HG03159 (cell line): ENCODE data around the gene ADGRL1.
"Not testable (repeated sequence)": the region's sequence is repeated elsewhere in the genome, so short reads cannot be mapped to it uniquely, and the experiment has no call there.

ENCODE experiments used
- ATAC-seq: cut with Tn5 transposase; IDR thresholded peaks from one replicate; pipeline ENCODE4 v1.9.1; 2021; ENCODE audit warnings: mild to moderate bottlenecking, moderate library complexity; ENCODE audit not compliant: unreplicated experiment

The ADGRL1 gene

DNA sequence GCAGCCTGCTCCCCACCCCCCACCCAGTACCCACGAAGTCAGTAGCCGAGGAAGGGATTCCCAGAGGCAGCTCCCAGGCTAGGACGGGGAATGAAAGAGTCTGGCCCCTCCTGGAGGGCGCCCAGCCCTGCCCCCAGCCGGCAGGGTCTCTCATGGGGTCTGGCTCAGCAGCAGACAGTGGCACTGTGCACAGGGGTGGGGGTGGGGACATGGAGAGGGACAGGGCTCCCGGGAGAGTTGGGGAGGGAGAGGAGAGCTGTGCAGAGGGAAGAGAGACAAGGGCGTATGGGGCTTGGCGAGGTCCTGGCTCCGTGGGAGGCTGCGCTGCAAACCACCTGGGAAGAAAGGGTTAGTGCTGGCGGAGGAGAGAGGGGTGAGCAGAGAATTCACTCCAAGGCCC lies 41.9 kb downstream of the ADGRL1 start:
- no peak for ATAC-seq

DNA sequence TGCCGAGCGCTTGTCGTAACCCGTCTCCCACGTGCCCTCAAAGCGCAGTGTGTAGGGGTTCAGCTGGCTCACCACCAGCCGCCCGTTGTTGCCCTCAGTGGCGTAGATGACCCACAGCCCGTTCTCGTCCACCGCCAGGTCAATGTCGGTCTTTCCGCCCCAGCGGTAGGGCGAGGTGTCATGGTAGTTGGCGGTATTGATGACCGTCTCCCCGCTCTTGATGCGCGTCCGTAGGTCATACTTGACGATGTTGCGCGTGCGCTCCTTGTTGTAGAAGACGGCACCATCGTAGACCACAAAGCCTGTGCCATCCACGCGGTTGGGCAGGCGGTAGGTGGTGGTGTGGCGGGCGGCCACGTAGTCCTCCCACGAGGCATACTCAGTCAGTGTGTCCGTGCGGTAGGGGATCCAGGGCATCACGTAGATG lies 43.1 kb downstream of the ADGRL1 start:
- no peak for ATAC-seq

DNA sequence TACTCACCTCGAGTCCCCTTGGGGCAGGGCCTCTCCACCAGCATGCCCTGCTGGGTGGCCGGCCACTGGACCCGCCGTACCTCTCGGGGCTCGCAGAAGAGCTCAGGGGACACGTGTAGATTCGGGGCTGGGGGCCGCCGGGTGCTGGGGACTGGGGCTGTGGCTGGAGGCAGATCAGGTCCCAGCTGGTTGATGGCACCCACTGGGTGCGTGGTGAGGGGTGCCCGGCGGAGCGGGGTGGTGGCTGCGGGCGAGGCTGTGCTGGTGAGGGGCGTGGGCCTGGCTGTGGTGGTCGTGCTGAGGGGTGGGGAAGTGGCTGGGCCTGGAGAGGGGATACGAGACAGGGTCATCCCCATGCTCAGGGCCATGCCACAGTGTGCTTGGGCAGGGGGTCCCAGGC lies 44.7 kb downstream of the ADGRL1 start:
- ATAC-seq, result no peak

DNA sequence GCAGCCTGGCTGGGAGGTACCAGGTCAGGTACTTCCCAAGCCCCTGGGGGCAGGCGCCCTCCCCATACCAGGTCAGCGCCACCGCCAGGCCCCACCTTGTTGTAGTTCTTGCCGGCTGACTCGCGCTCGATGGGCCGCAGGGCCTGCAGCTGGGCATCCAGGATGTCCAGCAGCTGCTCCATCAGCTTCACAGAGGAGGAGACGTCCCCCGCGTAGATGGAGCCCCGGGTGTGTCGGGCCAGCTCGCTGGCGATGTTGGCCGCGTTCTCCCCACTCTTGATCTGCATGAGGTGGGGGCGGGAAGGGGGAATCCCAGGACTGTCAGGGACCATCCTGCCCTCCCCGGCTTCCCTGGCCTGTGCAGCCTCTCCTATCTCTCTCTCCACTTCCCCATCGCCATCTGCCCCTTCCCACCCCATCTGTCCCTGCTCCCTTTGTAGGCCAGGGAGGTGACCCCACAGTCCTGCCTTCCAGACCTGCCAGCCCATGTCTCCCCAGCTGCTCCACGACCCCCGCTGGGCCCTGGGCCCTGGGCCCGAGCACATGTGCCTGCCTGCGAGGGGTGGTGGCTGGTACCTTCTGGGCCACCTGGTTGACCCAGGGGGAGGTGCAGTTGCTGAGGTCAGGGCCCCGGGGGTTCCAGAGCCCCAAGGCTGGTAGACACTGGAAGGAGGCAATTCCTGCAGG lies 45.8 kb downstream of the ADGRL1 start:
- ATAC-seq, result no peak

DNA sequence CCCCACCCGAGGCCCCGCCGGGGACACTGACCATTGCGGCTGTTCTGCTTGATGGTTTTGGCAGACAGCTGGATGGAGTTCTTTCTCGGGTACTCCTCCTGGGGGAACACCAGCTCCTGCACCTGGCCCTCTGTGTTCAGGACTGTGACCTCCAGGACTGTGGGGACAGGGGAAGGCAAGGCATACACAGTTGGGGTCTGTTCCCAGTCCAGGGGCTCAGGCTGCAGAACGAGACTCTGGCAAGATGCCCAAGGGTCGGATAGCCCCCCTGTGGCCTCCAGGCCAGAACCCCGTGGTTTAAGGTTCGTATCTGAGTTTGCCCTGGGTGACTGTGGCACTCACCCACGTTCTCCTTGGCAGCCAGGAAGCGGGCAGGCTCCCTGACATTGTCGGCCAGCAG lies 46.9 kb downstream of the ADGRL1 start:
- ATAC-seq, result no peak

DNA sequence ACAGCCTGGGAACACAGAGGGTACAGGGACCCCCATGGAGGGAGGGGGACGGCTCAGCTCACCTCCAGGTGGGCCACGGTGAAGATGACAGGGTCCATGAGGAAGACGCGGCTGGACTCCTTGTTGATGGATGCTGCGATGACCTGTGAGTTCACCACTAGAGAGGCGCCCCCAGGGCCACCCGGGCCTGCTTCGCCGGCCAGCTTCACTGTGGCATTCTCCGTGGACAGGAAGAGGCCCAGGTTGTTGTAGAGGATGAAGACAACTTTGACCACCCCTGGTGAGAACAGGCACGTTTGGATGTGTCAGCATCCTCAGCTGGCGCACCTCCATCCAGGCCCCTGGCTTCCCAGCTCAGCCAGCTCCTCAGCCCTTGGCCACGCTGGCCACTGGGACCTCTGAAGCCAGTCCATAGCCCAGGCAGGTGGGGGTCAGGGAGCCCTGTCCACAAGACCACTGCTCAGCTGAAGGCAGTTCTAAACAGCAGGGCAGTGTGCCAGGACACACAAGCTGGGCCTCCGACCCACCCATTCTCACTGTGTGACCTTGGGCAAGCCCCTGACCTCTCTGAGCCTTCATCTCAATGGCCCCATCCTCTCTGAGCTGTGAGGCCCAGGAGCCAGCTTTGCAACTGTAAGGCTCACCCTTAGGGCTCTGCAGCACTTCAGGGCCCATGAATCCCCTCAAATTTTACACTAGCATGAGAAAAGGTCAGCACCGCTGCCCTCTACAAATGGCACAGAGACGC lies 47.5 kb downstream of the ADGRL1 start:
- ATAC-seq, result no peak

DNA sequence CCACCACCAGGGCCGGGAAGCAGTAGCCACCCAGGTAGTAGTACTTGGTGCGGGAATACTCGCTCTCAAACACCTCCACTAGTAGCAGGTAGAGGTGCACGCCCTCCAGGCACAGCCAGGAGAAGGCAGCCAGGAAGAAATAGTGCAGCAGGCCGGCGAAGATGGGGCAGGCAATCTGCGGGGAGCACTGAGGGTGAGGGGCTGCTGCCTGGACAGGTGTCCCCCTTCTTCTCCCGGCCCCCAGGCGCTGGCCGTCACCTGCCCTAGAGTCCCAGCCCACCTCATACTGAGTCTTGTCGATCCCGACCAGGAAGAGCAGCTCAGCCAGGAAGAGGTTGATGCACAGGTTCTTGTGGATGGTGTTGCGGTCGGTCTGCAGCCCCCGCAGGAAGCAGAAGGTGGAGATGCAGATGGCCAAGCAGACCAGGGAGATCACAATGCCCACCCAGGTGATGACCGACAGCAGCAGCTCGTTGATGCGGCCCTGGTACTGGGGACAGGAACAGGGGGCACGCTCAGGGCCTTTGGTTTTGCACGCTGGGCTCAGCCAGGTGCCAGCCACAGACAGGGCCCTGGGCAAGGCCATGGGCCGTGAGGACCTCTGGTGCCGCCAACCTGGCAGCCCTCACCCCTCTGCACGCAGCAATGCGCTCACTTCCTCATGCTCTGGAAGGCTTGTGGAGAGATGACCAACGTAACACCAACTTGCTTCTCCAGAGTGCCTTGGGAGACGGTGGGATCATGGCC lies 48.8 kb downstream of the ADGRL1 start:
- ATAC-seq, result no peak

DNA sequence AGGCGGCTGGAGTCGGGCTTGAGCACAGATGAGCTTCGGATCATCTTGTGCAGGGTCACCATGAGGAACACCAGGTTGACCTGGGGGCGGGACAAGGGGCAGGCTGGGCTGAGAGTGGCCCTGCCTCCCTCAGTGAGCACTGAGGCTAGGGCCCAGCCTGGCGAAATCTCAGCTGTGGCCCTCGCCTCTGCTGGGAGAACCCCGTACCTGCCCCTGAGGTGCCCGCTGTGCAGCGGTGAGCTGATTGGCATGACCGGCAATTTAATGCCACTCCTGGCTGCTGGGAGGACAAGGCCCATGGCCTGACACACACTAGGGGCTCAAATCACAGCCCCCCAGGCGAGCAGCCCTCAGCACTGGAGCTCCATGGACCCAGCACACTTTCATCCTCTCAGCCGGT lies 49.8 kb downstream of the ADGRL1 start:
- no peak for ATAC-seq

DNA sequence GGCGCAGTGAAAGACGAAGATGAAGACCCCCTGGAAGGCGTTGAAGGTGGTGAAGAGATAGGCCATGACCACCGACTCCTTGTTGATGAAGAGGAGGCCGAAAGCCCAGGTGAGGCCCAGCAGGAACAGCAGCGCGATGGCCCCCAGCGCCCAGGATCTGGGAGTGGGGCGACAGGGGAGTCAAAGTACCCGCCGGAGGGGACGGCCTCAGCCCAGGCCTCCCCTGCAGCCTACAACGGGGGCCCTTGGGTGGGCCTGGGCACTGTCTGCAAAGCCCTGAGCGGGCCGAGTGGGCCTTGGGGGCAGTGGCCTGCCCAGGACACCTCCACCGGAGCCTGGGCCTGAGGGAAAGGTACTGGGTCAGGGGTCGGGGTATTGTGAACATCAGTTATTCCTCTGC lies 50.6 kb downstream of the ADGRL1 start:
- no peak for ATAC-seq

DNA sequence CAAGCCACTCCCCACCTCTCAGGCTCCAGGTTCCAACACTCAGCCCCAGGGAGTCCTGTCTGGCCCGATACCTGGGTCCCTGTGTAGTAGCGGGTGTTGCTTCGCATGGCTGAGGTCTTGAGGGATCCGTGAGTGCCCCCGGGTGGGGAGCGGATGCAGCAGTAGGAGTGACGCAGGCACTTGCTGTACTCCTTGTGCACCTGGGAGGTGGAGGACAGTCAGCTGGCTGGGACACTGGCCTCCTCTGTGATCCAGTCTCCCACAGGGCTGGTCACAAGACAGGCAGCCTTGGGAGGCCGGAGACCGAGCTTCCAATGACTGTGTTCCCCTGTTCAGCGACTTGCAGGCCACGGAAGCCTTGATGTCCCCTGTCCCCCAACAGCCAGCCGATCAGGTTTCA lies 53.3 kb downstream of the ADGRL1 start:
- ATAC-seq, result no peak

DNA sequence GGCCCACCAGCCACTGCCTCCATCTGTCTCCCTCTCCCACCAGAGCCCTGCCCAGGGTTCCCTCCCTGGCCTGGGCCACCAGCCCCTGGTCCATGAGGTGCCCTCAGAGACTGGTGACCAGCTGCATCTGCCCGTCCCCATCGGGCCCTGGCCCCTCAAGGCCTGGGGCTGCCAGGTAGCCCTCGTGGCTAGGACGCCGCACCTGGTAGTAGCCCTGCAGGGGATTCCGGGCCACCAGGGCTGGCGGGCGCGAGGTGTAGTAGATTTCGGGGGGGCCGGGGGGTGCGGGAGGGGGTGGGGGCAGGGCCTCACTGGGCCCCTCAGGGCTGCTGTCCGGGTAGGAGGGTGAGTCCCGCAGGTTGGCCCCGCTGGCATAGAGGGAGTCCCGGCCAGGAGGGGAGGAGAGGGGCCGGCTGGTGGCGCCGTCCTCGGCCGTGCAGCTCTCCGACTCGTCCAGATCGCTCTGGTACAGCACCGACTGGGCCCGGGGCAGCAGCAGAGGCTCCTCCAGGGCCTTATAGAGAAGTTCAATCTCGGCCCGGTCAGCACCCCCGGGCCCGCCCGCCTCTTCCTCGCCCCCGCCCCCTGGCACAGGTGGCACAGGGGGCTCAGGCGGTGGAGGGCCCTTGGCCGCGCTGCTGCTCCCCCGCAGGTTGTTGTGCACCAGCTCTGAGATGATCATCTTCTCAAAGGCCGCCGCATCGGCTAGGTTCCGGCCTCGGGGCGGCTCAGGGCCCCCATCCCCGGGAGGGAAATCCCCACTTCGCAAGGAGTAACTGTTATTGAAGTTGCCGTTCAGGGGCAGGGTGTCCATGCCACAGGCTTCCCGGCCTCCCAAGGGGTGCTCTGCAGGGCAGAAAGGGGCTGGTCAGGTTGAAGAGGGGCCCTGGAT lies 55.0 kb downstream of the ADGRL1 start:
- ATAC-seq, result no peak

DNA sequence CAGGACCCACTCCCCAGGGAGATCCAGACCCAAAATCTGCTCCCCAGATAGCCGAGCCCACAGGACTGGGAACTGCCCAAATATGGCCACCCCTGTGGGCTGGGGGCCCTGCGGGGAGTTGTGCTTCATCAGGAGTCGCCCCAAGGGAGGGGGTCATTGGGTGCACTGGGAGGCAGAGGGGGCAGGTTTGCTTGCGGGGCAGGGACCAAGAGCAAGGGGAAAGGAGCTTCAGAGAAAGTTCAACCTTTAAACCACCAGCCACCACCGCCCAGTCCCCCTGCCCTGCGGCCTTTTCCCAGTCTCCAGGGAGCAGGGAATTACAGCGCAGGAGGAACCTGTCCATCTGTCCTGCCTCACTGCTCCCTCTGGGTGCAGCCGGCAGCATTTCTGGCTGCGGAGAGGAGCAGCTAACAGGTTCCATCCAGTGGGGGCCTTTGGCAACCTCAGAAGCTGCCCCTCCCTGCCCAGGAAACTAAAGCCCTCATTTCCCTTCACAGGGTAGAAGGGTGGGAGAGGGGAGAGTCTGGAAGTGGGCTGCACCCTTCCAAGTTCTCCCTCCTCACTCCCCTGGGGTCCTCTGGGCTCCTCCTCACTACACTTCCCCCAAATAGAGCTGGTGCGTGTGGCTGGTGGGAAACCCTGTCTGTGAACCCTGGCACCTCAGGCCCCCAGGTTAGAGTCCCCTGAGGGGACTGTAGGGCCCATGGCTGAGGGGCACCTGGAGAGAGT lies 55.8 kb downstream of the ADGRL1 start:
- ATAC-seq, result no peak

DNA sequence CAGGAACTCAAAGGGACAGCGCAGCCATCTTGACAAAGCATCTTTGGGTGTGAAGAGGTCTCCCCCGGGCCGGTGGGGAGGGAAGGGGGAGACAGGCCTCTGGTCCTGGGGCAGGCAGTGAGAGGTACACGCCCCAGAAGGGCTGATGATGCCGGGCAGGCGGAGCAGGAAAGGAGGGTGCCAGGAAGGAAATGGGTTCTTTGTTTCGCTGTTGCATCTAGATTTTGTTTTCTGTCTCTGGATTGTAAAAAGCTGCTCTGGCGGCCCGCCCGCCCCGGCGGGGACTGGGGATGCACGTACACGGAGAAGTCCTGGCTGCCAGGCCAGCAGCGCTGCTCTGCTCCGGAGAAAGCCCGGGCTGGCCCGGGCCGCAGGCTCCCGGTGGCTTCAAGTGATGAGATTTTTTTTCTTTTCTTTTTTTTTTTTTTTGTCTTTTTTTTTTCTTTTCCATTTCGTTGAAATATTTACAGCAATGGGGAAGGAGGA lies 56.4 kb downstream of the ADGRL1 start:
- ATAC-seq, result no peak

DNA sequence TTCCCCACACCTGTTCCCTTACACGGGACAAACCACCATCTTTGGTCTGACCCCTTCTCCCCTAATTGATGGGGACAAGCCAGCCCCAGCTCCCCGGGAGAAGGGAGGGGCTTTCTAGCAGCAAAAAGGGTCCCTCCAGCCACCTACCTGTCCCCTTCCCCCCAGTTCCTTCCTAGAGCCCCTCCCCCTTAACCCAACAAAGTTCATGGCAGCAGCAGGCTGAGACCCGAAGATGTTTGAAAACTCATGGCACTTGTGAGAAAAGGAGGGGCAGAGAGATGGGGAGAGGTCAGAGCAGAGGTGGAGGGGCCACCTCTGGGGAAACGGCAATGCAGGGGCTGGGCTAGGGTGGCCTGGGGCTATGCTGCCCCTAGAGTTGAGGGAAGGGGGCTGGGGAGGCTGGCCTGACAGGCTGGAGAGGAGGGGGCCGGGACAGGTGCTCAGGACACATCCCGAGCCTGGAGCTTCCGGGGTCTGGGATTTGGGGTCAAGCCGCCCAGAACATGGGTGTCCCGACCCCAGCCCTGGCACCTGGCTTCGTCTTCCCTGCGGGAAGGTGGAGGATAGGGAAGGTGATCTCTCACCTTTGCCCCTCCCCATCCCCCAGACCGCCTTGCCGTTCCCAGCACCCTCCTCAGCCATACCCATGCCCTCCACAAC lies 57.1 kb downstream of the ADGRL1 start:
- no peak for ATAC-seq

DNA sequence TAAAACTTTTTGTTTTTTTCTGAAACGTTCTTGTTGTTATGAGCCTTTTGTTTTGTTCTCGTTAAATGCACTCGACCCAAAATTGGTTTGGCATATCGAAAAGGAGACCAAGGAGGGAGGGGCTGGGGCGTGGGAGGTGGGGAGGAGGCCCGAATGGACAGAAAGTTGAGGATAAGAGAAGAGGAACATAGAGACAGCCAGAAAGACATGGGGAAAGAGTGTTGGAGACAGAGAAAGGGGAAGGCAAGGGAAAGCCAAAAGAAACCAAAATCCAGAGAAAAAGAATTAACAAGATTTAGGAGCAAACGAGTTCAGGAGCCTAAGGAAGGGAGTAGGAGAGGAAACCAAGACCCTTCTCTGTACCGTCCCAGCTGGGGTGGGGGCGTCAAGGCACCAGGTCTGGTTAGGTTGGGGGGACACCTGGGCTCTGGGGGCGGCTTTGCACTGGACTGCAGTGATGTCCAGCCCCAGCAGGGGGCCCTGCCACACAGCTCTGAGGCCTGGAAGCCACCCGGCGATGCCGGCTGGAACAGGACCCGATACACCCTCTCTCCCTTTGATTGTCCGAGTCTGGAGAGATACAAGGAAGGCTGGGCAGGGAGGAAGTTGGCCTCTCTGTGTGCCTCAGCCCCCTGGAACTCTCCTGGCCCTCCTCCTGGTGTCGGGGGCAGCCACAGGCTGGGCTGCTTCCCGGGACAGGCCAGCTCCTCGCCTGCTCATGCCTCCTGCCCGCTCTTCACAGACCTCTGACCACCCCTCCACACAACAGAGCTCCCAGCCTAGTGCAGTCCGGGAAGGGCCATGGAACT lies 58.0 kb downstream of the ADGRL1 start:
- no peak for ATAC-seq

DNA sequence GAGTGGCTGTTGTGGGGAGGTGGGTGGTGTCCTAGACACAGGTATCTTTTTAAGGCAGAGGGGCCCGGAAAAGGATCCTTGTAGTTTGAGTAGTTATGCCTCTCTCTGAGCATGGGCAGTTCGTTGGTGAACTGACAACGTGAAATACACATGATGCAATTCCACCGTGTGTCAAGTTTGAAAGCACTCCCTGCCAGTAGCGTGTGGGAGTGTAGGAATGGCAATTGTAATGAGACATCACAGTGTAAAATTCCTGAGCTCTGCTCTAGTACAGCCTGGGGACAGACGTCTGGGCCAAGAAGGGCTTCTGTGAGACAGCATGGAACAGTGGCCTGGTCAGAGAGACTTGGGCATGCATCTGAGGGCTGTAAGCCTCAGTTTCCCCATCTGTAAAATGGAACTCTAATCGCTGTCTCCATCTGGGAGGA lies 59.2 kb downstream of the ADGRL1 start:
- no peak for ATAC-seq

DNA sequence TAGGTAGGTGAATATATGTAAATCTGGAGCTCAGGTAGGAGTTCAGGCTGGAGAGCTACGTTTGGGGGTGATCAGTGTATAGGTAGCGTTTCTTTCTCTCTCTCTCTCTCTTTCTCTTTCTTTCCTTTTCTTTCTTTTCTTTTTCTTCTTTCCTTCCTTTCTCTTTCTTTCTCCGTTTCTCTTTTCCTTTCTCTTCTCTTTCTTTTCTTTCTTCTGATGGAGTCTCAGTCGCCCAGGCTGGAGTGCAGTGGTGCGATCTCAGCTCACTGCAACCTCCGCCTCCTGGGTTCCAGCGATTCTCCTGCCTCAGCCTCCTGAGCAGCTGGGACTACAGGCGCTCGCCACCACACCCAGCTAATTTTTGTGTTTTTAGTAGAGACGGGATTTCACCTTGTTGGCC lies 59.8 kb downstream of the ADGRL1 start:
- not testable (repeated sequence) for ATAC-seq

DNA sequence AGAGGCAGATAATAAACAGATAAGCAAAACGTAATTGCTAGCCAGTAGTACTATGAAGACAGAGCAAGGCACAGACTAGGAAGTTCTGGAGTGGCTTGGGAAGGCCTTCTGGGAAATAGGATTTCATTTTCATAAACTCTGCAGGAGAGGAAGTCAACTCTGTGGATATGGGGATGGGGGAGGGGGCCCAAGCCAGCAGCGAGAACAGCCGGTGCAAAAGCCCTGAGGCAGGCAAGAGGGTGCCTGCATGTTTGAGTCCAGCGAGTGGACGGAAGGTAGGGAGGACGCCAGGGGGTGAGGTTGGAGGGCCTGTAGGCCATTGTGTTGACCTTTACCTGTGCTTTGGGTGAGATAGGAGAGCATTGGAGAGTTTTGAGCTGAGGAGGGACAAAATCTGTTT lies 60.6 kb downstream of the ADGRL1 start:
- ATAC-seq, result no peak
